IPS DF 4.7 (cell line): ENCODE data around the gene PCDH17.

Source experiments
- DNase-seq: peaks from one replicate; pipeline ENCODE4 v3.0.0-alpha.2; 2013; ENCODE audit warnings: low spot score; ENCODE audit errors: extremely low read depth

PCDH17 gene

GRCh38 chr13:57633950-57634838 lies 2.6 kb downstream of the PCDH17 start:
- no peak for DNase-seq

- no peak for DNase-seq
These were observed 3.3 kb downstream of the PCDH17 start for GRCh38 chr13:57634839-57635165.

DNA sequence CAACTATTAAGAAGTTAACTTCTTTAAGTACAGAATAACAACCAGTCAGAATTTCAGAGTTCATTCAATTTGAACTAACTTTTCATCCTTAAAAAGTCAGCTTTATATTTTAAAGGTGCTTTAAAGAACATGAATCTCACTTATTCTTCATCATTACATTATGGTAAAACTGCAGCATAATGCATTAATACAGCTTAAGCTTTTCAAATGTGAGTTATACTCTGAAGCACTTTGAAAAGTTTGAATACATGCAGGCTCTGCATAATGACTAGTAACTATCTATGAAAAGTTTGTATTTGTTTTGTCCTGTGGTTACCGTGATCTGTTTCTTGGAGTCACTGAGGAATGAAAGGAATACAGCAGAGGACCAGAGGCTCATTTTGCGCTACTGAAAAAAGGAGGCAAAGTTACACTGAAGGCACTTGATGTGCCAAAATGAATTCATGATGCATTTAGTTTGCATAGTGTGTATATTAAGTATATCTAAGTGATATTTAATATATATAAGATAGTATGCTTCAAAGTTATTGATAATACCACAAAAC lies 4.1 kb downstream of the PCDH17 start:
- no peak for DNase-seq

DNA sequence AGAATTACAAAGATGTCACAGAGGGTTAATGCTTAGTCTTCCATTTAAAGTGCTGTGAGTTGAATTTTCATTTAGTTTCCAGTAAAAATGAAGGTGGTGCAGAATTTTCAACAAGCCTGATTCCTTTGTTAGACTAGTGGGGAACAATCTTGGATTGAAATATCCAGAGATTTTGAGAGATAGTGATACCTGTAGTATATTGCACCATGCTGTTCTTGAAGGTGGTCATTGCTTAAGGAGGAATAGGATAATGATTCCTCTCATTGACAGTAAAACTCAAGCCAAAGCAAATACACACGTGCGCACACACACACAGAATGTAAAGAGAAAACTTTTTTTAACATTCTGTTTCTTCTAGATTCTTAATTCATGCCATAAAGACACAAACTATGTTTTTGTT lies 5.3 kb downstream of the PCDH17 start:
- DNase-seq: no peak

- DNase-seq: no peak
These were observed 6.0 kb downstream of the PCDH17 start for GRCh38 chr13:57637515-57637914.

- DNase-seq: no peak
These were observed 6.8 kb downstream of the PCDH17 start for GRCh38 chr13:57638186-57638890.

DNA sequence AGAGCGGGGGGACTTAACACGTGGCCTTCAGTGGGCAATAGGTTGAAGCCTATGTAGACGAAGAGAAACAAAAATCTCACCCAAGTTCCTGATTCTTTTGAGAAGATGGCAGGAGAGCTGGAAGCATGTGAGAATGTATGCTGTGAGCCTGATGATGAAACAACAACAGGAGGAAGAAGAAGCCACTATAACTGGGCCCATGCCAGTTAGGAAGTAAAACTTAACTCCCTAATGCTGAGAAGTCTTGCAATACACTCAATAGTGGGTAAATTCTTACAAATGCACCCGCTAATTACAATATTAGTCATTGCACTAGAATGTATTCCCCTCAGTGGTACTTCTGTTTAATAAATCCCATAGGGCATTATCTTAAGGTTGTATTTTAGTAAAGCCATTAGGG lies 9.1 kb downstream of the PCDH17 start:
- no peak for DNase-seq

DNA sequence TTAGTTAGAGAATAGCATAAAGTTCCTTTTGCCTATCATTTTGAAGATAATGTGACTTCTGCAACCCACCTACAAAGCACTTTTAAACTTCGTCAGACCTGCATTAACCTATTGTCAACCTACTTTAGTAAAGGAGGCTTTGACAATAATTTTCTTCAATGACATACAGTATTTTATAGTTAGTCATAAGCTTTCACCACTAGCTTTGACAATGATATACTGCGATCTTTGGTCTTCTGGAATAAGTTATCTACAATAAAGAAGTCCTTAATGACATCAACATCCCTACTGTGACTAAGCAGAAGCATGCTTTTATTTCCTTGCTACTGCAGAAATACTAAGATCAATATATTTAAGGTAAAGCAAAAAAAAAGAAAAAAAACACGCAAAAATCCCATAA lies 9.5 kb downstream of the PCDH17 start:
- DNase-seq: no peak

GRCh38 chr13:57644106-57644505 lies 12.6 kb downstream of the PCDH17 start:
- DNase-seq: no peak

GRCh38 chr13:57653229-57653989 lies 21.9 kb downstream of the PCDH17 start:
- no peak for DNase-seq

- DNase-seq: no peak
These were observed 33.9 kb downstream of the PCDH17 start for GRCh38 chr13:57665481-57665880.

DNA sequence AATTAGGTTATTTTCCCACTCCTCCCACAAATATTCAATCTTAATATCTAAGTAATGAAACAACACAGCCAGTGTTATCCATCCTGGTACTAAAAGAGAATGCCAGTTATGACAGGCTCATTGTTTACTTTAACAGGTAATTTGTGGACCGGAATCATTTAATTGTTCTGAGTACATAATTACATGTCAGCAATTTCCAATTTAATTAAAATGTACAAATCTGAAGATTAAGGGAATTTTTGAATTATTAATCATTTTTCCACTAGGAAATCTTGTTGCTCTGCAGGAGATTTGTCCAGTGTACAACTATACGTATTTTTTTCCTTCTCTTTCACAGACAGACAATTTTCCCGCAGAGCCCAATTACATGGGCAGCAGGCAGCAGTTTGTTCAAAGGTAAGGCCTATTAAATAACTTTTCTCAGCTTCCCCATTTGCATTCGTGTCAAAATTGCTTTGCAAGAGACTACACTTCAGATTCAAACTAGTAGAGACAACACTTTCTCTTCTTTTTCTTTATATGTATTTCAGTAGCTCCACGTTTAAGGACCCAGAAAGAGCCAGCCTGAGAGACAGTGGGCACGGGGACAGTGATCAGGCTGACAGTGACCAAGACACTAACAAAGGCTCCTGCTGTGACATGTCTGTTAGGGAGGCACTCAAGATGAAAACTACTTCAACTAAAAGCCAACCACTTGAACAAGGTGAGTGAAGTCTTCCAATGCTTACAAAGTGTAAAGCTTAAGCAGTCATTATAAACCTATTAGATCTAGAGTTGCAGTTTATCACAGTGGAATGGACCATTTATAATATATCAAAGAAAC lies 34.8 kb downstream of the PCDH17 start:
- no peak for DNase-seq

DNA sequence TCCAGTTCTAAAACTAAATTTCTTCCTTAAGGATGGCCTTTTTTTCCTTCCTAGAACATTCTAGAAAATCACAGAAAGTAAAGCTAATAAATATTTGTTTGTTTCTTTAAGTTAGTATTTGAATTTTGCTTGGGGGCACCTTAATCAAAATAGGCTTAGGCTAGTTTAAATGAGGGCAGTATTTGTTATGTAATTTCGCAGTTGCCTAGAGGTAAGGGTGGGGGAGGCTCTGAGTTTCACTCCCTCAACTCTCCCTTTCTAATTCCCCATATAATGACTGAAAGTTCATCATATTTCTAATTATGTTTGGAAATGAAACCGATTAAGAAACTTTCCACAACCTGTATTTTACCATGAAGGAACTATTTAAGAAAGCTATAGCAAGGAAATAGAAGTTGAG lies 40.6 kb downstream of the PCDH17 start:
- DNase-seq: no peak

- DNase-seq: no peak
These were observed 41.7 kb downstream of the PCDH17 start for GRCh38 chr13:57673197-57673596.

GRCh38 chr13:57675526-57675925 lies 44.0 kb downstream of the PCDH17 start:
- DNase-seq: no peak

DNA sequence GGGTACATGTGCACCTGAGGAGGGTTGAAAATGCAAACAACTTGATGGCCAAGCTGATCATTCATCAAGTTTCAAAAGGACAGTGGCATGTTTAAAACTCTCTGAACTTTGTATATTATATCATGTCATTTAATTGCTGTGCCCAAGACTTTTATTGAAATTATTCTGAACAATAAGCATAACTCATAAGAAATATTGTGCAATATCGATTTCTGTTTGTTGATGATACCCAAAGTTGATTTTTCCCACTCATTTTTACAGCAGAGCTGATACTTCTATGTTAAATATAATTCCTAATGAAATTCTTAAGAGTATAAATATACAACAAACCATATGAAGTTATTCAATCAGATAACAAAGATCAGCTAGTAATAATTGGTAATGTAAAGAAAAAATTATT lies 49.1 kb downstream of the PCDH17 start:
- no peak for DNase-seq

DNA sequence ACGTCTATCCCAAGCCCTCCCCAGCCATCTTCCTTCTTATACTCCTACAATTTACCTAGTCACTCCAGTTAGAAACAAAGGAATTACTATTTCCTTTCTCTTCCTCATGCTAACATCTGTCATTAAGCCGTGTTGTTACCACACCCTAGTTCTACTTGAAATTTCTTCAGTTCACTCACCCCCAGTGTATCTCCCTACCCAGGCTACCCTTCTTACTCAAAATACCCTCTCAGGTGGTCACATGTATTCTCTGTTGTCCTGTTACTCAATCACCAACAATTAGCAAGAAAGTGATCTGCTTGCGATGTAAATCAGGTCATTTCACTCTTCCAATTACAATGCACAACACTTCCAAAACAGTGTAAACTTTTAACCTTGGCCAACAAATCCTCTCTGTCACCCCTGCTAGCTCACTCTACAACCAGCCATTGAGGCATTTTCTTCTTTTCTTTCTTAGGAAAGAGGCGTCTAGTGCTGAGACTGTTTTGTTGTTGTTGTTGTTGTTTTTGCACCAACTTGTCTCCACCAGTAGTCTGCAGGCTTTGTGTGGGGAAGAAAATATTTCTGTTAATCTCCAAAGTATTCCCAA lies 50.7 kb downstream of the PCDH17 start:
- no peak for DNase-seq

DNA sequence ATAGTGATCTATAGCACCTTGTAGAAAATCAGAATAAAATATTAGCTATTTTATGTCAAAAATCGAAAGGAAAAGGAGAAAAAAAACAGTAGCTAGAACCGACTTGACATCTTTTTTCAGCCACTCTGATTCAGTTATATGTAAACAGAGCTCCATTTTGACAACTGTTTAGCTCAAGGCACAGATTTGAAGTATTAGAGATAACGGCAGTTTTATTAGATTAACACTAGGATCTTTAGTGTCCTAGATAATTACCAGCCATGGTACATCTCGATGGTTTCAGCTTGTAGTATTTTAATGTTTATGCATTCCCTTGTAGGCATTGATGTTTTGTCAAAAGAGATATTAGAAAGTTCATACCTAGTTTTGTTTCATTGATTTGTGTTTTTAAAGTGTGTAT lies 67.3 kb downstream of the PCDH17 start:
- no peak for DNase-seq

- DNase-seq: no peak
These were observed 72.5 kb downstream of the PCDH17 start for GRCh38 chr13:57704031-57704430.

- DNase-seq: no peak
These were observed 84.8 kb downstream of the PCDH17 start for GRCh38 chr13:57716295-57716694.
